Sigmoid colon (tissue), 7 donors: Measurements from ENCODE around the gene SCNN1B. TPM values are rescaled to one million over a fixed set of nuclear protein-coding genes. Genes with fewer than 3 reads are reported as not detected.

Experiments used
- DNase-seq: peaks from one replicate; pipeline ENCODE4 v3.0.0-alpha.2; 2019
- H3K27ac ChIP-seq, 4 donors: fragments of 200-600 bp; sonication (generic); one replicate each; pipeline ENCODE4 v1.5.1; 2016 to 2019; ENCODE audit warnings: mild to moderate bottlenecking in 1 of 4
- H3K27me3 ChIP-seq, 3 donors: fragments of 200-600 bp; sonication (generic); one replicate each; pipeline ENCODE4 v1.5.1; 2019; ENCODE audit warnings: mild to moderate bottlenecking in 1 of 3
- H3K36me3 ChIP-seq, 4 donors: fragments of 200-600 bp; sonication (generic); one replicate each; pipeline ENCODE4 v1.5.1; 2016 to 2019
- H3K4me1 ChIP-seq, 4 donors: fragments of 200-600 bp; sonication (generic); one replicate each; pipeline ENCODE4 v1.5.1; 2017 to 2019
- H3K4me3 ChIP-seq, 4 donors: fragments of 200-600 bp; sonication (generic); one replicate each; pipeline ENCODE4 v1.5.1; 2017 to 2019; ENCODE audit warnings: mild to moderate bottlenecking in 2 of 4, moderate library complexity in 1 of 4
- H3K9me3 ChIP-seq, 4 donors: fragments of 200-600 bp in 3 of 4; sonication (generic) in 3 of 4; one replicate each; pipeline versions ENCODE4 v1.5.1 to v1.6.1; 2013 to 2019
- EP300 ChIP-seq, 4 donors: sonication (generic); formaldehyde crosslinking; IDR thresholded peaks; one replicate each; pipeline ENCODE4 v1.6.1; 2017; ENCODE audit warnings: antibody characterized with exemption in 4 of 4
- POLR2A ChIP-seq, 2 donors: fragments of 450-650 bp; IDR thresholded peaks; one replicate each; pipeline ENCODE4 v1.6.1; 2016; ENCODE audit warnings: antibody characterized with exemption in 2 of 2, mild to moderate bottlenecking in 2 of 2, moderate library complexity in 2 of 2
- POLR2AphosphoS5 ChIP-seq, 4 donors: sonication (generic); formaldehyde crosslinking; IDR thresholded peaks; one replicate each; pipeline ENCODE4 v1.6.1; 2017; ENCODE audit warnings: antibody characterized with exemption in 4 of 4
- WGBS, 2 donors: extraction: QIAGEN DNeasy Blood & Tissue Kit; methylation state at CpG; one replicate each; pipeline ENCODE4 v1.1.7; 2013; 5-methylcytosine and 5-hydroxymethylcytosine counted together
- intact Hi-C: fragments of 100-400 bp; cut with DNase I; formaldehyde crosslinking; loops from one replicate; pipeline ENCODE4 v1.15.1; 2023
- polyA plus RNA-seq, 3 donors: library from polyadenylated mRNA; stranded (reverse); fragments of 200-250 nt; gene quantifications; one replicate each; pipeline ENCODE4 v1.2.3, GENCODE V29; 2013
- total RNA-seq, 4 donors: library from RNA; depleted of rRNA; stranded (reverse); fragments of >200 nt; gene quantifications; one replicate each; pipeline ENCODE4 v1.1.0, GENCODE V29; 2016
- TF ChIP-seq, protein P1 (sequence below), 4 experiments: fragments of 450-650 bp in 3 of 4; fragments of 200-600 bp in 1 of 4; IDR thresholded peaks; one replicate each; pipeline ENCODE4 v1.5.1; 2016 to 2019; ENCODE audit warnings: antibody characterized with exemption in 4 of 4, mild to moderate bottlenecking in 3 of 4, moderate library complexity in 2 of 4
- donor health status: healthy with polysubstance abuse.
- donor health status: Bipolar disorder and iron deficiency.
- donor health status: healthy.

SCNN1B gene
- total and polyA plus RNA-seq, 7 donors = 1.7 to 212 (median 9.2) TPM

DNA sequence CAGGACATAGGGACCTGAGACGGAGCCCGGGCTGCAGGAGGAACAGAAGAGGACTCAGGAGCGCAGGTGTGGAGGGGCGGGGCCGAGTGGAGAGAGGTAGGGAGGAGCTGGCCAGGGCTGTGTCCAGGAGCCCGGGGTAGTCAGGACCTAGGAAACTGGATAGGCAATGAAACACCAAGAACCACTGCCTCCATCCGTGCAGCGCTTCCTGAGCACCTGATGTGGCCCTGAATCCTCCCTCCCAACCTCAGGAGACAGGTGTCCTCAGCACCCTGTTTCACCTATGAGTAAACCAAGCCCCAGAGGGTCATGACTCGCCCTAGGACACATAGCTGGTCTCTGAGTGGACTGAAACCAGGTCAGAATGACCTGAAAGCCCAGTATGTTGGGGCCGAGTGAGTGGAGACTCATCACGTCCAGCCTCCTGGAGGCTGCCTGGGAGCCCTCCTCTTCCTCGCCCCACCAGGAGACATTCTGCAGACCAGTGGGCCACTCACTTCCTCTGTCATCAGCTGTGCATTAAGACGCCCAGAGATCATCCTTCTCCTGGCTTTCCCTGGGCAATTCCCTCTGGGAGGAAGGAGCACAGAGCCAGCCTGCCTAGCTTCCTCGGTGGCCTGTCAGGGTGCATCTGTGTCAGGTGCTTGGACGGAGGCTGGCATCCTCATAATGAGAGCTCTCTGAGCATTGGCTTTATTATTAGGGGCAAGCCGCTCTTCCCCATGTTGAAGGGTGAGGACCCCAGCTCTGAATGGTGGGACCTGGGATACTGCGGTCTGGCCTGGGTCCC lies 72.8 kb downstream of the SCNN1B start:
- 53 to 71% methylated on average over 17 of the region's 17 CpGs for WGBS, 2 donors
- no peak for DNase-seq
- Histone ChIP-seq H3K9me3 (no peaks in the 10 kb centered on the region), H3K36me3 (no peaks in the 10 kb centered on the region), H3K4me1 (no peaks in the 10 kb centered on the region), H3K4me3 (no peak overlapping the region), H3K27ac (no peak overlapping the region), H3K27me3 (no peaks in the 10 kb centered on the region)
- TF ChIP-seq, protein P1, sequence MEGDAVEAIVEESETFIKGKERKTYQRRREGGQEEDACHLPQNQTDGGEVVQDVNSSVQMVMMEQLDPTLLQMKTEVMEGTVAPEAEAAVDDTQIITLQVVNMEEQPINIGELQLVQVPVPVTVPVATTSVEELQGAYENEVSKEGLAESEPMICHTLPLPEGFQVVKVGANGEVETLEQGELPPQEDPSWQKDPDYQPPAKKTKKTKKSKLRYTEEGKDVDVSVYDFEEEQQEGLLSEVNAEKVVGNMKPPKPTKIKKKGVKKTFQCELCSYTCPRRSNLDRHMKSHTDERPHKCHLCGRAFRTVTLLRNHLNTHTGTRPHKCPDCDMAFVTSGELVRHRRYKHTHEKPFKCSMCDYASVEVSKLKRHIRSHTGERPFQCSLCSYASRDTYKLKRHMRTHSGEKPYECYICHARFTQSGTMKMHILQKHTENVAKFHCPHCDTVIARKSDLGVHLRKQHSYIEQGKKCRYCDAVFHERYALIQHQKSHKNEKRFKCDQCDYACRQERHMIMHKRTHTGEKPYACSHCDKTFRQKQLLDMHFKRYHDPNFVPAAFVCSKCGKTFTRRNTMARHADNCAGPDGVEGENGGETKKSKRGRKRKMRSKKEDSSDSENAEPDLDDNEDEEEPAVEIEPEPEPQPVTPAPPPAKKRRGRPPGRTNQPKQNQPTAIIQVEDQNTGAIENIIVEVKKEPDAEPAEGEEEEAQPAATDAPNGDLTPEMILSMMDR (IDR thresholded peaks at IDR 0.05) = no peak
- TF ChIP-seq POLR2AphosphoS5 (IDR thresholded peaks at IDR 0.05) (no peak), EP300 (IDR thresholded peaks at IDR 0.05) (no peak), POLR2A (IDR thresholded peaks at IDR 0.05) (no peak)
- intact Hi-C loops = no loop called here

DNA sequence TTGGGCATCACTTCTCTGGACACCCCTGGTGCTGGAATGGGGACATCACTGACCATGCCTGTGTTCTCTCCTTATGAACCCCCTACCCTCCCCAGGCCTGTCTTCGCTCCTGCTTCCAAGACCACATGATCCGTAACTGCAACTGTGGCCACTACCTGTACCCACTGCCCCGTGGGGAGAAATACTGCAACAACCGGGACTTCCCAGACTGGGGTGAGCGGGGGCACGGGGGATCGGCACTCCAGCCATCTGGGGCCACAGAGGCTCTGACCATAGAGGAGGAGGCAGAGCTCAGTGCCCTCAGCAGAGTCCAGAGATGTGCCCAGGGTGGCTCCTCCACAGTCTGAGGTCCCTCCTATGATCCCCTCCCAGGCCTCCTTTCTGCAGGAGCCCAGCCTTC lies 73.5 kb downstream of the SCNN1B start:
- H3K4me1 ChIP-seq = no peaks in the 10 kb centered on the region
- no peaks in the 10 kb centered on the region for H3K36me3 ChIP-seq
- no peaks in the 10 kb centered on the region for H3K27me3 ChIP-seq
- no peak for TF ChIP-seq EP300 (IDR thresholded peaks at IDR 0.05)
- TF ChIP-seq POLR2AphosphoS5 (IDR thresholded peaks at IDR 0.05) = no peak
- TF ChIP-seq, protein P1 (IDR thresholded peaks at IDR 0.05) = no peak
- no peak for TF ChIP-seq POLR2A (IDR thresholded peaks at IDR 0.05)
- DNase-seq = no peak
- WGBS, 2 donors = 88 to 93% methylated on average over 7 of the region's 7 CpGs
- intact Hi-C loops = no loop called here
- no peaks in the 10 kb centered on the region for H3K9me3 ChIP-seq
- no peak overlapping the region for H3K4me3 ChIP-seq
- no peak overlapping the region for H3K27ac ChIP-seq

DNA sequence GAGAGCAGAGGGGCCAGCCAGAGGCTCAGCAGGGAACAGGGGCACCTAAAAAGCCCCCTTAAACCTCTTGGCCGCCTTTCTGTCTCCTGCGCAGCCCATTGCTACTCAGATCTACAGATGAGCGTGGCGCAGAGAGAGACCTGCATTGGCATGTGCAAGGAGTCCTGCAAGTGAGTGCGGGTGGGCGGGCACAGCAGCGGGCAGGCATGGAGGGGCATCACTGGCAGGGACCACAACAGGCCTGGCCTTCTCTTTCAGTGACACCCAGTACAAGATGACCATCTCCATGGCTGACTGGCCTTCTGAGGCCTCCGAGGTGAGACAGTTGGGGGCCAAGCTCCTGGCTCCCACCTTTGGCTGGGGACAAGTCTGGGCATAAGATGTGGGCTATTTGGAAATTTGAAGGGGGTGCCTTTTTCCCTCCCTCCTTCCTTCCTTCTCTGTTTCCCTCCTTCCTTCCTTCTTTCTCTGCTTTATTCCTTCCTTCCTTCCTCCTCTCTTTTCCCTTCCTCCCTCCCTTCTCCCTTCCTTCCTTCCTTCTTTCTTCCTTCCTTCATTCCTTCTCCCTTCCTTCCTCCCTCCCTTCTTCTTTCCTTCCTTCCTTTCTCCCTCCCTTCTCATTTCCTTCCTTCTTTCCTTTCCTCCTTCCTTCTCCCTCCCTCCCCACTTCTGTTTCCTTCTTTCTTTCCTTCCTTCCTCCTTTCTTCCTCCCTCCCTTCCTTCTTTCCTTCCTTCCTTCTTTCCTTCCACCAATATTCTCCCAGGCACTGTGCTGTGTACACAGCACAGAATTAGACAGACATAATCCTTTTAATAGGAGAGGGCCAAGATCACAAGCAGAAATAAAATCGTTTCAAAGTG lies 75.2 kb downstream of the SCNN1B start:
- Histone ChIP-seq H3K27me3 (no peaks in the 10 kb centered on the region), H3K4me1 (no peaks in the 10 kb centered on the region), H3K4me3 (no peak overlapping the region), H3K36me3 (no peaks in the 10 kb centered on the region), H3K27ac (no peak overlapping the region), H3K9me3 (no peaks in the 10 kb centered on the region)
- intact Hi-C loops = no loop called here
- TF ChIP-seq EP300 (IDR thresholded peaks at IDR 0.05) (no peak), POLR2A (IDR thresholded peaks at IDR 0.05) (no peak), POLR2AphosphoS5 (IDR thresholded peaks at IDR 0.05) (no peak)
- TF ChIP-seq, protein P1 (IDR thresholded peaks at IDR 0.05) = no peak
- WGBS, 2 donors = 86 to 88% methylated on average over 9 of the region's 9 CpGs
- no peak for DNase-seq

DNA sequence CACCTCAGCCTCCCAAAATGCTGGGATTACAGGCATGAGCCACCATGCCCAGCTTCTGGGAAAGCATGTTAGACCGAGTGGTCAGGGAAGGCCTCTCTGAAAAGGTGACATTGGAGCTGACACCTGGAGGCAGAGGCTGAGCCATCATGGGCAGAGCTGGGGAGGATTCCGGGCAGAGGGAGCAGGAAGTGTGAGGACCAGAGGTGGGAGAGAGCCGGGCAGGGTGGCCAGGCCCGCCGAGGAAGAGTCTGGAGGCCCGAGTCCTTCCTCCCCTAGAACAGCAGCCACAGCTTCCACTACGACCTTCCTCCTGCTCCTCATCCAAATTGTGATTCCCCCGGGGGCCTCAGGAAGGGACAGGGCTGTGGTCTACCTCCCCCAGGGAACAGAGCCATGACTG lies 76.2 kb downstream of the SCNN1B start:
- Histone ChIP-seq H3K27me3 (no peaks in the 10 kb centered on the region), H3K36me3 (no peaks in the 10 kb centered on the region), H3K9me3 (no peaks in the 10 kb centered on the region), H3K4me3 (no peak overlapping the region), H3K27ac (no peak overlapping the region), H3K4me1 (no peaks in the 10 kb centered on the region)
- intact Hi-C loops = no loop called here
- DNase-seq = no peak
- 81 to 84% methylated on average over 8 of the region's 8 CpGs for WGBS, 2 donors
- TF ChIP-seq POLR2A (IDR thresholded peaks at IDR 0.05) (no peak), POLR2AphosphoS5 (IDR thresholded peaks at IDR 0.05) (no peak), EP300 (IDR thresholded peaks at IDR 0.05) (no peak)
- TF ChIP-seq, protein P1 (IDR thresholded peaks at IDR 0.05) = no peak
